ENCODE results near the gene MRPL21. TPM values are rescaled to one million over a fixed set of nuclear protein-coding genes. Genes with fewer than 3 reads are reported as not detected.

MRPL21 gene
- total RNA-seq, 1 experiment from 2014 or later, result 179 TPM

- Mint-ChIP-seq H3K4me3 (ENCODE audit: unreplicated experiment) (no peak overlapping the region), H3K36me3 (ENCODE audit: insufficient read depth, unreplicated experiment) (peaks cover 97% of the 10 kb centered on the region), H3K4me1 (ENCODE audit: low read depth, unreplicated experiment) (no peaks in the 10 kb centered on the region), H3K9me3 (ENCODE audit: unreplicated experiment) (peaks cover 25% of the 10 kb centered on the region), H3K27me3 (ENCODE audit: insufficient read depth, unreplicated experiment) (no peaks in the 10 kb centered on the region), H3K27ac (ENCODE audit: unreplicated experiment) (no peak overlapping the region)
- Histone ChIP-seq H3K36me3 (ENCODE audit: control insufficient read depth, insufficient read depth, low read length) (peaks cover 13% of the 10 kb centered on the region), H3K27me3 (replicated peaks; ENCODE audit: control insufficient read depth, insufficient read depth, low read length) (no peaks in the 10 kb centered on the region), H3K4me1 (no peaks in the 10 kb centered on the region), H3K4me3 (ENCODE audit: low read depth, low read length) (no peak overlapping the region), H3K9me3 (peaks cover 14% of the 10 kb centered on the region)
- ChIA-PET CTCF (no interaction called here), POLR2A (no interaction called here)
- no peak for TF ChIP-seq CTCF (IDR thresholded peaks at IDR 0.05; ENCODE audit: insufficient read depth in 1 of 2, low read depth in 1 of 2, low read length in 1 of 2, severe bottlenecking in 1 of 2, unreplicated experiment in 1 of 2)
- no peak for DNase-seq
- no TSS peak for BruUV-seq (replicated peaks)
- intact Hi-C loops (cut with micrococcal nuclease; ENCODE audit: unreplicated experiment), result no loop called here
Observed at GRCh38 chr11:68923614-68924013, 20.0 kb upstream of the MRPL21 start.

GRCh38 chr11:68916439-68916838 lies 12.8 kb upstream of the MRPL21 start:
- no TSS peak for BruUV-seq (replicated peaks)
- Histone ChIP-seq H3K9me3 (no peaks in the 10 kb centered on the region), H3K36me3 (ENCODE audit: control insufficient read depth, insufficient read depth, low read length) (peaks cover 12% of the 10 kb centered on the region), H3K27me3 (replicated peaks; ENCODE audit: control insufficient read depth, insufficient read depth, low read length) (no peaks in the 10 kb centered on the region), H3K4me3 (ENCODE audit: low read depth, low read length) (no peak overlapping the region), H3K4me1 (no peaks in the 10 kb centered on the region)
- Mint-ChIP-seq H3K27me3 (ENCODE audit: insufficient read depth, unreplicated experiment) (no peaks in the 10 kb centered on the region), H3K4me3 (ENCODE audit: unreplicated experiment) (no peak overlapping the region), H3K9me3 (ENCODE audit: unreplicated experiment) (no peaks in the 10 kb centered on the region), H3K27ac (ENCODE audit: unreplicated experiment) (no peak overlapping the region), H3K36me3 (ENCODE audit: insufficient read depth, unreplicated experiment) (peaks cover 97% of the 10 kb centered on the region), H3K4me1 (ENCODE audit: low read depth, unreplicated experiment) (no peaks in the 10 kb centered on the region)
- TF ChIP-seq CTCF (IDR thresholded peaks at IDR 0.05; ENCODE audit: insufficient read depth in 1 of 2, low read depth in 1 of 2, low read length in 1 of 2, severe bottlenecking in 1 of 2, unreplicated experiment in 1 of 2), result no peak
- intact Hi-C loops (cut with micrococcal nuclease; ENCODE audit: unreplicated experiment), result no loop called here
- ChIA-PET CTCF (no interaction called here), POLR2A (no interaction called here)
- DNase-seq, result no peak

- no peaks in the 10 kb centered on the region for H3K9me3 Mint-ChIP-seq (ENCODE audit: unreplicated experiment)
- Histone ChIP-seq H3K27me3 (replicated peaks; ENCODE audit: control insufficient read depth, insufficient read depth, low read length) (no peaks in the 10 kb centered on the region), H3K4me3 (ENCODE audit: low read depth, low read length) (no peak overlapping the region), H3K9me3 (no peaks in the 10 kb centered on the region), H3K4me1 (no peaks in the 10 kb centered on the region), H3K36me3 (ENCODE audit: control insufficient read depth, insufficient read depth, low read length) (peaks cover 9% of the 10 kb centered on the region)
- CTCF ChIA-PET, result no interaction called here
- peaks cover 98% of the 10 kb centered on the region for H3K36me3 Mint-ChIP-seq (ENCODE audit: insufficient read depth, unreplicated experiment)
- intact Hi-C loops (cut with micrococcal nuclease; ENCODE audit: unreplicated experiment), result no loop called here
- no peak for DNase-seq
- TF ChIP-seq CTCF (IDR thresholded peaks at IDR 0.05; ENCODE audit: insufficient read depth in 1 of 2, low read depth in 1 of 2, low read length in 1 of 2, severe bottlenecking in 1 of 2, unreplicated experiment in 1 of 2), result no peak
- no peaks in the 10 kb centered on the region for H3K4me1 Mint-ChIP-seq (ENCODE audit: low read depth, unreplicated experiment)
- no peak overlapping the region for H3K4me3 Mint-ChIP-seq (ENCODE audit: unreplicated experiment)
- BruUV-seq (replicated peaks), result no TSS peak
- no peak overlapping the region for H3K27ac Mint-ChIP-seq (ENCODE audit: unreplicated experiment)
- POLR2A ChIA-PET, result no interaction called here
- no peaks in the 10 kb centered on the region for H3K27me3 Mint-ChIP-seq (ENCODE audit: insufficient read depth, unreplicated experiment)
Observed at GRCh38 chr11:68914761-68915160, 11.1 kb upstream of the MRPL21 start.
